ENCODE data around the gene HSPA12A. TPM values are rescaled to one million over a fixed set of nuclear protein-coding genes. Genes with fewer than 3 reads are reported as not detected.

HSPA12A gene
- total and polyA plus RNA-seq, 5 experiments from 2014 or later = not detected

GRCh38 chr10:116676118-116676517 is 66.2 kb downstream of the HSPA12A start:
- Mint-ChIP-seq H3K27ac (no peak overlapping the region), H3K4me3 (no peak overlapping the region)

GRCh38 chr10:116674901-116675423 is 67.4 kb downstream of the HSPA12A start:
- ATAC-seq (no peak), DNase-seq (no peak)
- Mint-ChIP-seq H3K36me3 (no peaks in the 10 kb centered on the region), H3K9me3 (no peaks in the 10 kb centered on the region), H3K4me1 (no peaks in the 10 kb centered on the region), H3K27me3 (peaks cover 11 to 30% (median 18%) of the 10 kb centered on the region in 5 donors), H3K27ac (peak overlapping the region in 1 of 10 donors; percentile 86), H3K4me3 (no peak overlapping the region)
- POLR2A ChIA-PET = no interaction called here

More at GRCh38 chr10:116676118-116676517, 66.2 kb downstream of the HSPA12A start:
- peaks cover 8 to 21% (median 13%) of the 10 kb centered on the region in 5 donors for H3K27me3 Mint-ChIP-seq
- DNase-seq = no peak
- no peak for ATAC-seq
- POLR2A ChIA-PET = no interaction called here
- no peaks in the 10 kb centered on the region for H3K36me3 Mint-ChIP-seq
- no peaks in the 10 kb centered on the region for H3K4me1 Mint-ChIP-seq
- H3K9me3 Mint-ChIP-seq = no peaks in the 10 kb centered on the region

GRCh38 chr10:116673866-116674265 is 68.5 kb downstream of the HSPA12A start:
- H3K9me3 Mint-ChIP-seq = no peaks in the 10 kb centered on the region
- H3K36me3 Mint-ChIP-seq = no peaks in the 10 kb centered on the region
- DNase-seq = no peak
- peaks cover 11 to 38% (median 25%) of the 10 kb centered on the region in 5 donors for H3K27me3 Mint-ChIP-seq
- H3K4me3 Mint-ChIP-seq = no peak overlapping the region
- H3K27ac Mint-ChIP-seq = no peak overlapping the region
- no peaks in the 10 kb centered on the region for H3K4me1 Mint-ChIP-seq
- ATAC-seq = no peak
- POLR2A ChIA-PET = no interaction called here

- no peaks in the 10 kb centered on the region for H3K36me3 Mint-ChIP-seq
- DNase-seq = no peak
- H3K27me3 Mint-ChIP-seq = peaks cover 11 to 47% (median 34%) of the 10 kb centered on the region in 5 donors
- POLR2A ChIA-PET = no interaction called here
- H3K9me3 Mint-ChIP-seq = no peaks in the 10 kb centered on the region
- H3K4me3 Mint-ChIP-seq = no peak overlapping the region
- no peaks in the 10 kb centered on the region for H3K4me1 Mint-ChIP-seq
- no peak overlapping the region for H3K27ac Mint-ChIP-seq
- no peak for ATAC-seq
Observed at GRCh38 chr10:116672891-116673290, 69.5 kb downstream of the HSPA12A start.

- no peaks in the 10 kb centered on the region for H3K36me3 Mint-ChIP-seq
- ATAC-seq (no peak), DNase-seq (no peak)
- POLR2A ChIA-PET = no interaction called here
- no peaks in the 10 kb centered on the region for H3K4me1 Mint-ChIP-seq
- no peak overlapping the region for H3K4me3 Mint-ChIP-seq
- H3K27ac Mint-ChIP-seq = no peak overlapping the region
- H3K27me3 Mint-ChIP-seq = peaks cover 12 to 52% (median 45%) of the 10 kb centered on the region in 5 donors
- H3K9me3 Mint-ChIP-seq = peaks cover 0 to 2% (median 0%) of the 10 kb centered on the region in 9 donors
Observed at GRCh38 chr10:116671274-116671926, 71.0 kb downstream of the HSPA12A start.

GRCh38 chr10:116670706-116671105 is 71.7 kb downstream of the HSPA12A start:
- ATAC-seq (no peak), DNase-seq (no peak)
- Mint-ChIP-seq H3K27ac (peak overlapping the region in 1 of 10 donors; percentile 45), H3K4me1 (no peaks in the 10 kb centered on the region), H3K27me3 (peaks cover 12 to 52% (median 41%) of the 10 kb centered on the region in 5 donors), H3K9me3 (peaks cover 0 to 2% (median 0%) of the 10 kb centered on the region in 9 donors), H3K36me3 (no peaks in the 10 kb centered on the region), H3K4me3 (no peak overlapping the region)
- POLR2A ChIA-PET = no interaction called here

GRCh38 chr10:116669832-116670644 is 72.3 kb downstream of the HSPA12A start:
- ATAC-seq = no peak
- Mint-ChIP-seq H3K4me3 (no peak overlapping the region), H3K9me3 (peaks cover 0 to 2% (median 0%) of the 10 kb centered on the region in 9 donors), H3K36me3 (no peaks in the 10 kb centered on the region), H3K27me3 (peaks cover 10 to 53% (median 41%) of the 10 kb centered on the region in 5 donors), H3K27ac (peak overlapping the region in 1 of 10 donors; percentile 45), H3K4me1 (no peaks in the 10 kb centered on the region)
- no peak for DNase-seq
- POLR2A ChIA-PET = no interaction called here

- H3K9me3 Mint-ChIP-seq = peaks cover 0 to 2% (median 0%) of the 10 kb centered on the region in 9 donors
- no peak for ATAC-seq
- H3K36me3 Mint-ChIP-seq = no peaks in the 10 kb centered on the region
- no peak for DNase-seq
- H3K4me3 Mint-ChIP-seq = no peak overlapping the region
- no peaks in the 10 kb centered on the region for H3K4me1 Mint-ChIP-seq
- peaks cover 9 to 56% (median 38%) of the 10 kb centered on the region in 5 donors for H3K27me3 Mint-ChIP-seq
- no peak overlapping the region for H3K27ac Mint-ChIP-seq
- POLR2A ChIA-PET = no interaction called here
Observed at GRCh38 chr10:116669080-116669479, 73.3 kb downstream of the HSPA12A start.

GRCh38 chr10:116668446-116668845 is 73.9 kb downstream of the HSPA12A start:
- ATAC-seq (no peak), DNase-seq (no peak)
- POLR2A ChIA-PET = no interaction called here
- Mint-ChIP-seq H3K9me3 (peaks cover 0 to 2% (median 0%) of the 10 kb centered on the region in 9 donors), H3K4me1 (no peaks in the 10 kb centered on the region), H3K4me3 (no peak overlapping the region), H3K36me3 (no peaks in the 10 kb centered on the region), H3K27ac (no peak overlapping the region), H3K27me3 (peaks cover 8 to 63% (median 36%) of the 10 kb centered on the region in 5 donors)

GRCh38 chr10:116668018-116668417 is 74.3 kb downstream of the HSPA12A start:
- ATAC-seq (no peak), DNase-seq (no peak)
- Mint-ChIP-seq H3K27me3 (peaks cover 8 to 64% (median 36%) of the 10 kb centered on the region in 5 donors), H3K4me3 (no peak overlapping the region), H3K4me1 (no peaks in the 10 kb centered on the region), H3K27ac (no peak overlapping the region), H3K9me3 (peaks cover 0 to 2% (median 0%) of the 10 kb centered on the region in 9 donors), H3K36me3 (no peaks in the 10 kb centered on the region)
- POLR2A ChIA-PET = no interaction called here

- POLR2A ChIA-PET = no interaction called here
- H3K9me3 Mint-ChIP-seq = peaks cover 0 to 2% (median 0%) of the 10 kb centered on the region in 9 donors
Observed at GRCh38 chr10:116667484-116667883, 74.9 kb downstream of the HSPA12A start.

GRCh38 chr10:116665541-116666125 is 76.7 kb downstream of the HSPA12A start:
- no peaks in the 10 kb centered on the region for H3K4me1 Mint-ChIP-seq
- DNase-seq (no peak), ATAC-seq (no peak)
- H3K4me3 Mint-ChIP-seq = no peak overlapping the region
- H3K27ac Mint-ChIP-seq = no peak overlapping the region
- no peaks in the 10 kb centered on the region for H3K36me3 Mint-ChIP-seq
- POLR2A ChIA-PET = no interaction called here
- H3K9me3 Mint-ChIP-seq = peaks cover 0 to 2% (median 0%) of the 10 kb centered on the region in 9 donors
- H3K27me3 Mint-ChIP-seq = peaks cover 4 to 54% (median 35%) of the 10 kb centered on the region in 5 donors

More at GRCh38 chr10:116667484-116667883, 74.9 kb downstream of the HSPA12A start:
- Mint-ChIP-seq H3K27ac (no peak overlapping the region), H3K36me3 (no peaks in the 10 kb centered on the region), H3K4me3 (no peak overlapping the region), H3K4me1 (no peaks in the 10 kb centered on the region), H3K27me3 (peaks cover 8 to 64% (median 39%) of the 10 kb centered on the region in 5 donors)
- DNase-seq = no peak
- no peak for ATAC-seq

- Mint-ChIP-seq H3K27ac (no peak overlapping the region), H3K4me1 (no peaks in the 10 kb centered on the region), H3K27me3 (peaks cover 1 to 49% (median 31%) of the 10 kb centered on the region in 5 donors), H3K4me3 (no peak overlapping the region), H3K36me3 (no peaks in the 10 kb centered on the region), H3K9me3 (peaks cover 0 to 2% (median 0%) of the 10 kb centered on the region in 9 donors)
- POLR2A ChIA-PET = no interaction called here
- ATAC-seq (no peak), DNase-seq (no peak)
Observed at GRCh38 chr10:116664631-116665030, 77.7 kb downstream of the HSPA12A start.
